Nephron (organoid): ENCODE measurements around the gene EHBP1.

Experiments used
- H3K27ac Mint-ChIP-seq, 3 experiments: 2 replicates each; pipeline ENCODE4 v1.8.0; 2020; ENCODE audit warnings: mixed read lengths in 3 of 3, mild to moderate bottlenecking in 2 of 3, moderate library complexity in 1 of 3
- H3K27me3 Mint-ChIP-seq: 2 replicates; pipeline ENCODE4 v1.8.0; 2021; ENCODE audit warnings: low read depth, mild to moderate bottlenecking, moderate library complexity, mixed read lengths
- H3K36me3 Mint-ChIP-seq: 2 replicates; pipeline ENCODE4 v1.8.0; 2020; ENCODE audit warnings: low read depth, mixed read lengths
- H3K4me1 Mint-ChIP-seq: 2 replicates; pipeline ENCODE4 v1.8.0; 2020; ENCODE audit warnings: mixed read lengths
- H3K4me3 Mint-ChIP-seq, 3 experiments: 2 replicates each; pipeline ENCODE4 v1.8.0; 2020; ENCODE audit warnings: mild to moderate bottlenecking in 3 of 3, mixed read lengths in 3 of 3, moderate library complexity in 2 of 3
- H3K9me3 Mint-ChIP-seq: 2 replicates; pipeline ENCODE4 v1.8.0; 2020; ENCODE audit warnings: mixed read lengths
- CTCF ChIP-seq, 3 experiments: fragments of 200-600 bp; sonication (generic); IDR thresholded peaks; one replicate each; pipeline ENCODE4 v1.5.0; 2021; ENCODE audit warnings: antibody characterized with exemption in 3 of 3; ENCODE audit not compliant: unreplicated experiment in 3 of 3

Gene EHBP1

GRCh38 chr2:62845256-62845655 lies 139.7 kb downstream of the EHBP1 start:
- peaks cover 6% of the 10 kb centered on the region for H3K4me1 Mint-ChIP-seq
- no peak for TF ChIP-seq CTCF (IDR thresholded peaks at IDR 0.05; ENCODE audit: unreplicated experiment in 3 of 3)
- H3K36me3 Mint-ChIP-seq = peaks cover 48% of the 10 kb centered on the region
- H3K4me3 Mint-ChIP-seq = no peak overlapping the region
- peaks cover 41% of the 10 kb centered on the region for H3K9me3 Mint-ChIP-seq
- no peaks in the 10 kb centered on the region for H3K27me3 Mint-ChIP-seq
- no peak overlapping the region for H3K27ac Mint-ChIP-seq

GRCh38 chr2:62852254-62852653 lies 146.7 kb downstream of the EHBP1 start:
- H3K4me3 Mint-ChIP-seq = no peak overlapping the region
- H3K36me3 Mint-ChIP-seq = peaks cover 52% of the 10 kb centered on the region
- H3K27ac Mint-ChIP-seq = no peak overlapping the region
- TF ChIP-seq CTCF (IDR thresholded peaks at IDR 0.05; ENCODE audit: unreplicated experiment in 3 of 3) = no peak
- H3K9me3 Mint-ChIP-seq = peaks cover 22% of the 10 kb centered on the region
- peaks cover 6% of the 10 kb centered on the region for H3K4me1 Mint-ChIP-seq
- no peaks in the 10 kb centered on the region for H3K27me3 Mint-ChIP-seq

- no peak for TF ChIP-seq CTCF (IDR thresholded peaks at IDR 0.05; ENCODE audit: unreplicated experiment in 3 of 3)
Measured at GRCh38 chr2:62854600-62855514, 149.3 kb downstream of the EHBP1 start.

GRCh38 chr2:62856228-62857040 lies 150.9 kb downstream of the EHBP1 start:
- Mint-ChIP-seq H3K4me3 (no peak overlapping the region), H3K4me1 (no peaks in the 10 kb centered on the region), H3K27me3 (no peaks in the 10 kb centered on the region)

More at GRCh38 chr2:62854600-62855514, 149.3 kb downstream of the EHBP1 start:
- Mint-ChIP-seq H3K27me3 (no peaks in the 10 kb centered on the region), H3K9me3 (peaks cover 10% of the 10 kb centered on the region), H3K36me3 (peaks cover 40% of the 10 kb centered on the region), H3K4me1 (peaks cover under 1% of the 10 kb centered on the region), H3K27ac (no peak overlapping the region), H3K4me3 (no peak overlapping the region)

More at GRCh38 chr2:62856228-62857040, 150.9 kb downstream of the EHBP1 start:
- TF ChIP-seq CTCF (IDR thresholded peaks at IDR 0.05; ENCODE audit: unreplicated experiment in 3 of 3) = no peak
- no peak overlapping the region for H3K27ac Mint-ChIP-seq
- peaks cover 10% of the 10 kb centered on the region for H3K9me3 Mint-ChIP-seq
- peaks cover 35% of the 10 kb centered on the region for H3K36me3 Mint-ChIP-seq
